Fibroblast of skin of abdomen (primary cell): Measurements from ENCODE around the gene CFAP99. TPM values are rescaled to one million over a fixed set of nuclear protein-coding genes. Genes with fewer than 3 reads are reported as not detected.
"Not testable (repeated sequence)": the region's sequence is repeated elsewhere in the genome, so short reads cannot be mapped to it uniquely, and the experiment has no call there.

Experiments
- DNase-seq: peaks from one replicate; pipeline ENCODE4 v3.0.0-alpha.2; 2013
- polyA plus RNA-seq, 2 experiments: library from polyadenylated mRNA; unstranded; fragments of 120-200 nt; gene quantifications; one replicate each; pipeline ENCODE4 v1.2.1, GENCODE V29; 2013; ENCODE audit not compliant: insufficient read length in 2 of 2

The CFAP99 gene
- polyA plus RNA-seq (2013, experiment 1 of 2; ENCODE audit: insufficient read length): not detected
- polyA plus RNA-seq (2013, experiment 2 of 2; ENCODE audit: insufficient read length): not detected

DNA sequence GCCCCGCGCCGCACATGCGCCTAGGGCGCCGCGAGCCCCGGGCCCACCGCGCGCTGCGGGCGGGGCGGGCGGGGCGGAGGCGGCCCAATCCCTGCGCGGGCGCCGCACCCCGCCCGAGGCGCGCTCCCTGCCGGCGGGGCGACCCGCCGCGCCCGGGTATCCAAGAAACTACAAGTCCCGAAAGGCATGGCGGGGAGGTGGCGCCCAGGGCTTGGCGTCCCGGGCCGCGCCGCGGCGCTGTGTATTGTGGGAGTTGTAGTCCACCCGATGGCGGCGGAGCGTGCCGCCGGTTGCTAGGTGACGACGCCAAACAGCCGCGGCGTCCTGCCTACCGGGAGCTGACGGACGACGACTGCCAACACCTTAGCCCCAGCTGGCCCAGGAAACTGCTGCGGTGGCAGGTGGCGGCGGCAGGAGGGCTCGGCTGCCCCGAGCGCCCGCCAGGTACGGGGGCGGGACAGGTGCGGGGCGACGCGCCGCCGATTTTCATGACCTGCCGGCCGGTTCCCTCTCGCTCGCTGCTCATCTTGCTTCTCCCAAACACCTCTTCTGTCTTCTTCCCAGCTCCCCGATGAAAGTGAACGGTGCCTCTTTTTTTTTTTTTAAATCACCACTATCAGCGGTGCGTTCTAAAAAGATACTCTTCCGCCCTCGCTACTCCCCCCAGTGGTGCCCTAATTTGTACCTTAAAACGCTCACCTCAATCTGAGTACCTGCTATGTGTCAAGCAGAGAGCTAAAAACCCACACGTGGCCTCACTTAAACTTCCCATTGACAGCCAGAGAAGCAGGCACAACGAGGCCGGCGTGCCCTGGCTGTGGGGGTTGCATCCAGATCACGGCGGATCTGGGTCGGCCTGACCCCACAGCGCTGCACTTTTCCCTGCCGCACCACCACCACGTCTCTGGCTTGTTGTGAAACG lies at the start of gene CFAP99:
CFAP99 (plus strand) TSS at position 306 of the 922 bp plus-strand sequence.
- DNase-seq: peak; percentile 87

DNA sequence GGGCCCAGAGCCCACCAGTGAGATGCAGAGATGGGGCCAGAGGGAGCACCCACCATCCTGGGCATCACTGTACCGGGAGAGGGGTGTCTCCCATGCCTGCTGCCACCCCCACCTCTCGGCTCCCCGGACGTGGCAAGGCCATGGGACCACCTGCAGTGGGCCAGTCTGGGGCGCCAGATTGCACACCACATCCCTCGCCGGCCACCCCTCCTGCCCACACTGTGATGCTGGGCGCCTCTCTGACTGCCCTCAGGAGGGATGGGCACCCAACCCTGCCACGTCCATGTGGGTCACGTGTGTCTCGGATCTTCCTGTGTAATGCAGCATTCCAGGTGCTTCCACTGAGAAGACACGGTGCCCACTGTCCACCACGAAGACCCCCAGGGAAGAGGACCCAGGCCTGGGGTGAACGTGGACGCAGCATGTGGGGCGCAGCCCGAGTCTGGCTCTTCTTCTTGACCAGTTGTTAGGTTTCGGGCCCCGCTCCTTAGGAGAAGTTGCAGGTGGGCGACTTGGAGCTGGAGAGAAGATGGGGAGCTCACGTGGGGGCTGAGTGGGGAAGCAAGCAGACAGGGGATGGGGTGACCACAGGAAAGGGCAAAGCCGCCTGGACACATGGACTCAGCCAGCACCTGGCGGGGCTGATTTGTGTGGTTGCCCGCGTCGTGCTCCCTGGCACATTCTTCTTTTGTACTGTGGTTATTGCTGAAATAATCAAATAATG lies 48.0 kb upstream of the CFAP99 start:
- DNase-seq: no peak

GRCh38 chr4:2371765-2372487 lies 46.8 kb upstream of the CFAP99 start:
- no peak for DNase-seq

- DNase-seq: no peak
Measured at GRCh38 chr4:2372488-2373030, 46.2 kb upstream of the CFAP99 start.

DNA sequence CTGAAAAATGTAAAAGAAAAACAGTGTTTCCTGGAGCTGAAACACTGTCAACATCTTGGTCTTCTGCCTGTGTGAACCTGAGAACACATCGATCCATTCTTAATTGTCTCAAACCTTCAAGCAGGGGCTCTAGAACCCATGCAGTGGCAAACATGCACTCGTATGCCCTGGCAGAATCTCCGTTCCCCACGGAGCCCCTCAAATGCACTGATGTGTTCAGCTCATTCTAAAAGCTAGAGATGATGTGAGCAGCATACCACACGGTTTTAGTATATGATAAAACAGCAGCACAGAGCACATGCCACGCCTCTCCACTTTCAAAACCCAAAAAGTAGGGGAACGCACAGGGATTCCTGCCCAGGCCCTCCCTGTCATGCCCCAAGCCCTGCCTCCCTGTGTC lies 45.2 kb upstream of the CFAP99 start:
- no peak for DNase-seq

DNA sequence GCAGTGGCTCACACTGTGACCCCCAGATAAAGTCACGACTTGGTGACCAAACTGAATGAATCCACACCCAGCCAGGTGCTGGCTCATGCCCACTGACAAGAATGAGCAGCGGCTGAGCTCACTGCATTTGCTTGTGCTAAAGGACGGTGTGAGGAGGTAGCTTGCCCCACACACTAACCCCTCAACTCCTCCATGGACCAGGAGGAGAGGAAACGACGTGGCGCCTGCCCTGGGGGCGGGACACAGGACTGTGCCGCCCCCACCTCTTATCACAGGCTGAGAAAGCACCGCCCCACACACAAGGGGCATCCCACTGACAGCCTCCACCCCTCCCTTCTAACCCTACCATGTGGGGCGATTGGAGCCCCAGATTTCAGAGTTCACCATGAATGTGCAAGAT lies 43.3 kb upstream of the CFAP99 start:
- DNase-seq: no peak

- DNase-seq: no peak
Measured at GRCh38 chr4:2377241-2377640, 41.5 kb upstream of the CFAP99 start.

DNA sequence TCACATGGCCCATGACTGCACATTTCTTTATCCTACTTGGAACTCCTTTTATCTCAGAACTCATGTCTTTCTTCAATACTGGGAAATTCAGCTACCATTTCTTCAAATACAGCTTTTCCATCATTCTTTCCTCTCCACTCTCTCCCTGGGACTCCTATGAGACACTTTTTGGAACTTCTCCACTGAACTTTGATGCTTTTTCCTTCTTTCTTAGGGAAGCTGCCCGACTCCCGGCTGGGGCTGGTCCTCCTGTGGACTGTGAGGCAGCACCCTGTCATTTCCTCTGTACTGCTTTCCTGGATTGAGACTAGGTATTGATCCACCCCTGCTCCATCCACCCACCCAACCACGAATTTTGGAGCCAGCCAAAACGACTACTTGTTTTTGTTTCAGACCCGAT lies 40.4 kb upstream of the CFAP99 start:
- no peak for DNase-seq

- DNase-seq: no peak
Measured at GRCh38 chr4:2378898-2379297, 39.9 kb upstream of the CFAP99 start.

- DNase-seq: not testable (repeated sequence)
Measured at GRCh38 chr4:2380589-2380988, 38.2 kb upstream of the CFAP99 start.

DNA sequence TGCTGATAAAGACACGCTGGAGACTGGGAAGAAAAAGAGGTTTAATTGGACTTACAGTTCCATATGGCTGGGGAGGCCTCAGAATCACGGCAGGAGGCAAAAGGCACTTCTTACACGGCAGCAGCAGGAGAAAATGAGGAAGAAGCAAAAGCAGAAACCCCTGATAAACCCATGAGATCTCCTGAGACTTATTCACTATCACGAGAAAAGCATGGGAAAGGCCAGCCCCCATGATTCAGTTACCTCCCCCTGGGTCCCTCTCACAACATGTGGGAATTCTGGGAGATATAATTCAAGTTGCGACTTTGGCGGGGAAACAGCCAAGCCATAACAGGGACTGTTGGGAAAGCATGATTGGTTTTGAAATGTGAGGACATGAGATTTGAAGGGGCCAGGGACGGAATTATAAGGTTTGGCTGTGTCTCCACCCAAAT lies 36.0 kb upstream of the CFAP99 start:
- DNase-seq: not testable (repeated sequence)

DNA sequence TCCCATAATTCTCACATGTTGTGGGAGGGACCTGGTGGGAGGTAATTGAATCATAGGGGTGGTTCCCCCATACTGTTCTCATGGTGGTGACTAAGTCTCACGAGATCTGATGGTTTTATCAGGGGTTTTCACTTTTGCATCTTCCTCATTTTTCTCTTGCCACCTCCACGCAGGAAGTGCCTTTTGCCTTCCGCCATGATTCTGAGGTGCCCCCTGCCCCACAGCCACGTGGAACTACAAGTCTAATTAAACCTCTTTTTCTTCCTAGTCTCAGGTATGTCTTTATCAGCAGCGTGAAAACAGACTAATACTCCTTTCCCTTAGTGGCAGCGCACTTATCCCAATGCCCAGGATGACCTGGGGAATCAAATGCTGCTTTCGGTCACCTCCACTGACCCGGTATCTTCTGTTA lies 35.5 kb upstream of the CFAP99 start:
- DNase-seq: not testable (repeated sequence)

- DNase-seq: no peak
Measured at GRCh38 chr4:2383760-2384159, 35.0 kb upstream of the CFAP99 start.

DNA sequence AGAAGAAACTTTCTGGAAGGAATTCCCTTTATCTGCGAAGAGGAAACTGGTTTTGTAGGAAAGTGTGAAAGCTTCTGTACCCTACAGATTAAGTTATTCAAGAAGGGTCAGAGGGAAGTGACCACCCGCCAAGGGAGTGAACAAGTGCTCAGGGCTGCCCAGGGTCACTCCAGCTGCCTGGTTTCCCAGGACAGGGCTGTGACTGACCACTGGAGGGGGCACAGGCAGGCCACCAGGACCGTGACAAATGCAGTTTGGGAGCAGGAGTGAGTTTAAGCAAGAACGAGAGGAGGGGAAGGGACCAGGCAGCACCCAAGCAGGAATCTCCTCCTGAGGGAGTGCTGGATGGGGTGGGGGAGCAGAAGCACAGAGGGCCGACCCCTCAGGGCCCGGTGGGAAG lies 34.5 kb upstream of the CFAP99 start:
- DNase-seq: no peak

DNA sequence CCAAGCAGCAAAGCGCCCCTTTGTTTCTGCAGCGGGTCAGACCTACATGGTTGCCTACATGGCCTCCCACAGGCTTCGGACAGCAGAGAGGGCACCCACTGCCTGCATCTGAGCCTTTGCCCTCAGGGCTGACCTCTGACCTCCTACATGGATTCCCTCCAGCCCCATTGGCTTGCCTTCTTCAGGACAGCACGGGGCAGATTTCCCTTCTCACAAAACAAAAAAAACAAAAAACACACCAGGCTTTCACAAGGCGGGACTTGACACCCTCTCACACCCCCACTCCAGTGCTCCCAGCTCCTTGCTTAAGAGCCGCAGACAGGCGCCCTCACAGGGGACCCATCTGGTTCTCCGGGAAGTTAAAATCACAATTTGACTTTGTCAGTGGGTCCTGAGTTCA lies 33.2 kb upstream of the CFAP99 start:
- no peak for DNase-seq

DNA sequence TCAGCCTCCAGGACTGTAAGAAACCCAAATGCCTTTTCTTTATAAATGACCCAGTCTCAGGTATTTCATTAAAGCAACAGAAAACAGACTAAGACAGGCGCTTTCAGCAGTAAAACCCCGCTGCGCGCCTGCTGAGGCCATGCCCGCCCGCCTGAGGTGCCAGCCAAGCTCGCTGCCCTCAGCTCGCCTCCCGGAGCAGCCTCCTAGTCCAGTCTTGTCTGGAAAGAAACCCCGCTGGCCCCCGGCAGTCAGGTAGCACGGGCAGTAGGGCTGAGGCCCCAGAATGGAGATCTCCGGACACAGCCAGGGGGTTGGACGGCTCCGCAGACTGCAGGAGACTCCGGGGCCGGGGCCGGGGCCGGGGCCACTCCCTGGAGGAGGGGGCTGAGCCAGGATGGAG lies 32.0 kb upstream of the CFAP99 start:
- no peak for DNase-seq

DNA sequence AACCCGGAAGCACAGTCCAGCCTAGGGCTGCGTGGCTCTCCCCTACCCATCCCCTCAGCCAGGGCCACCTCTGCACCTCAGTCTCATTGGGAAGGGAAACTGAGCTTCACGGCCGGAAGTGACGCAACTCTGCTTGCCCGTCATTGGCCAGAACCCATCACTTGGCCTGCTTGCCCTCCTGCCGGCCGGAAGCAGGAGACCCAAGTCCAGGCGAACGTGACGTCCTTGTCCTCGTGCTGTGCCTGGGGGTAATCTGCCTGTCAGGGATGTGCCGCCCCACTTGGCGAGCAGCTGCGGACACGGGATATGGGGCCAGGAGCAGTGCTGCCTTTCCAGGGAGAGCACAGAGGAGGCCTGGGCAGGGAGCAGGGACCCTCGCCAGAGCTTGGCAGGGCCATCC lies 31.5 kb upstream of the CFAP99 start:
- no peak for DNase-seq

- DNase-seq: no peak
Measured at GRCh38 chr4:2387829-2388228, 30.9 kb upstream of the CFAP99 start.

DNA sequence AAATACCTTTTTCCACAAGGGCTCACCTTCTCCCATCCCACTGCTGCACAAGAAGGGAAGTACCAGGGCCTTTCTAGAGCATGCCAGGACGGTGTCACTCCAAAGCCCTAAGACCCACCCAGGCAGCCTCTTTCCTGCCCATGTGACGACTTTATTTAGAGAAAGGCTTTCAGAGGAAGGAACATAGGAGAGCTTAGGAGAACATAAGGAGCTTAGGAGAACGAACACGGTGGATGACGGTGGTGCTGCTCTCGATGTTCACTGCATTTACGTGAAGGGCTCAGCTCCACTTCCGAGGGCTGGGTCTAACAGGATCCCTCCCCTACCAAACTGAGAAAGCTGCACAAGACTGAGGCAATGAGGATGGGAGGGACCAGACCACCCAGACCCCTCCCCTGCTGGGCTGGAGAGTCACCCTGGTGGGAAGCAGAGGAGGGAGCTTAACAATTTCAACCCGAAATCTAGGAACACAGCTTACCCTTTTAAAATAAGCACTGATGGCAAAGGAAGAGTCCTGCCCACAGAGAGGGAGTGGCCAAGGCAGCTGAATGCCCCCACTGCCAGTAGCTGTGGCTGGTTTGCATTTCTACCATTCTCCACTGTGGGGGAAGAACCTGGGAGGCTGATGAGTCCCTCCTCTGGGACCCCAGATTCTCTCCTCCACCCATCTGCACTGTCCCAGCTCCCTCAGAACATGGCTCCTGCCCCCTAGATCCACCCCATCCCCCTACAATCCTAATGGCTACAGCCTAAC lies 30.1 kb upstream of the CFAP99 start:
- no peak for DNase-seq

- no peak for DNase-seq
Measured at GRCh38 chr4:2389691-2390090, 29.1 kb upstream of the CFAP99 start.

DNA sequence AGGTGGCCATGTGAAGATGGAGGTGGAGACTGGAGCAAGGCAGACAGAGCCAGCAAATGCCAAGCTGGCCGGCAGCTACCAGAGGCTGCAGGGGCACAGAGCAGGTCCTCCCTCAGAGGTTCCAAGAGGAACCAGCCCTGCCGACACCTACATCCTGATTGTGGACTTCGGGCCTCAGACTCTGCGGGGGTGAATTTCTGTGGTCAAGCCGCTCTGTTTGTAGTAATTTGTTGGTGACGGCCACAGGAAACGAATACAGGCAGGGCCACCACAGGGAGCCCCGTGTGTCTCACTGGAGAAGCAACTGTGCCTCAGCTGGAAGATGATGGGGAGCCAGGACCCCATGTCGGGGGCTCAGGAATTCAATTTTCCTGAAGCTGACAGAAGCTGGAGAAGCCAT lies 28.6 kb upstream of the CFAP99 start:
- no peak for DNase-seq
